NCI-H774 (cell line): ENCODE results near the gene SNCAIP.
A peak's percentile ranks its signal among the peaks of the same experiment; 100 is the strongest.
"Not testable (repeated sequence)": the region's sequence is repeated elsewhere in the genome, so short reads cannot be mapped to it uniquely, and the experiment has no call there.

Experiments used
- DNase-seq: peaks from one replicate; lab custom pipeline; 2025; lab: John Stamatoyannopoulos, UW

The SNCAIP gene

DNA sequence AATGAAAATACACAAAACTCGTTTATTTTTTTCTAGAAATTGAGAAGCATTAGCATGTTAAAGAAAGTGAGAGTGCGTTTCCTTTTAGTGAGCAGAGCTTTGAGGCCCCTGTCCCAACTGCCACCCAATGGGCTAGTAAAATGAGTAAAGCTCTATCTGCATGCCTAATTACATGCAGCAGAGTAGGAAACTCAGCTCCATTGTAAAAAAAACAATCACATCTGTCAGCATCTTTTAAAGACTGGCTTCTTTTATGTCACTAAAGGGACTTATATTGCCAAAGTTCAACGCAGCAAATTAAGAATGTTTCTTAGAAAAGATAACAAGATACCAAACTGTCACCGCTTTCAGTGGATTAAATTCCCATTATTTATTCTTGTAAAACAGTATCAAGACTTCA lies 154.0 kb downstream of the SNCAIP start:
- no peak for DNase-seq

GRCh38 chr5:122468351-122469116 lies 156.5 kb downstream of the SNCAIP start:
- DNase-seq, result no peak

GRCh38 chr5:122469384-122469919 lies 157.4 kb downstream of the SNCAIP start:
- no peak for DNase-seq

GRCh38 chr5:122470365-122470764 lies 158.3 kb downstream of the SNCAIP start:
- DNase-seq, result no peak

- no peak for DNase-seq
Observed at GRCh38 chr5:122471031-122471751, 159.2 kb downstream of the SNCAIP start.

DNA sequence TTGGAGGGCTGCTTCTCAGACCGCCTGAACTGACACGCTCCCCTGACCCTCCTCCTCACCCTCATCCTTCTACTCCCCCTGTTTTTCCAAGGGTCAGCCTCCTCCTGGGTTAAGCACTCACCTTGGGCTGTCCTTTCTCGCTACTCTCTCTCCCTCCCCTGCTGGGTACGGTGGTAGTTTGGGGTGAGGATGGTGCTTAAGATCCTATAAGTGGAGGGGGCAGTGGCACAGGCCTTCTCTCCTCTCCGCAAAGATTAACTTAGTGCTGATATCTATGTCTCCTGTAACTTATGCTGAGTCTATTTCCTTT lies 159.7 kb downstream of the SNCAIP start:
- no peak for DNase-seq

GRCh38 chr5:122473138-122473843 lies 161.3 kb downstream of the SNCAIP start:
- no peak for DNase-seq

- no peak for DNase-seq
Observed at GRCh38 chr5:122473941-122474340, 161.9 kb downstream of the SNCAIP start.

DNA sequence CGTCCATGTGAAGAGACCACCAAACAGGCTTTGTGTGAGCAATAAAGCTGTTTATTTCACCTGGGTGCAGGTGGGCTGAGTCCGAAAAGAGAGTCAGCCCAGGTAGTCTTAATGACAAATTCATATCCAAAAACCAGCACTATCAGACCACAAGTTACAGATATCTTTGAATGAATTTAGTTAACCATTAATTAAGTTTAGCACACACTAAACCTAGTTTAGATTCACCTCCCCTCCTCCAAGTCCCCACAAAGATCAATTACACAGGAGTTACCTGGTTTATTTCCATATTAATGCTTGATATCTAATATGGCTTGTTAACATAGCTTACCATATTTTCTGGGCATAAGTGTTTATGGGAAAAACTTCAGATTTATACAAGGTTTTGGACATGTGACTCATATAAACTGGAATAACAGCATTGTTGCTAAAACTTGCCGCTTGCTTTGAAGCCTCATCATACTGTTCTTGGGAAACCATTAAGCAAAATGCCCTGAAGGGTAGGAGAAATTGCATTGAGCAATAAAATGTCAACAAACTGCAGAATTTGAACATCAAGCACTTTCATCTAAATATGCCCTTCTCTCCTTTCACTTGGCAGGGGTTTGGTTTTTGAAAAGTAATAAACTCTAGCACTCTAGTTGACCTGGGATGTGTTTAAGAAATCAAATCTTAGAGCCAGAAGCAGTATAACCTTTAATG lies 166.9 kb downstream of the SNCAIP start:
- no peak for DNase-seq

DNA sequence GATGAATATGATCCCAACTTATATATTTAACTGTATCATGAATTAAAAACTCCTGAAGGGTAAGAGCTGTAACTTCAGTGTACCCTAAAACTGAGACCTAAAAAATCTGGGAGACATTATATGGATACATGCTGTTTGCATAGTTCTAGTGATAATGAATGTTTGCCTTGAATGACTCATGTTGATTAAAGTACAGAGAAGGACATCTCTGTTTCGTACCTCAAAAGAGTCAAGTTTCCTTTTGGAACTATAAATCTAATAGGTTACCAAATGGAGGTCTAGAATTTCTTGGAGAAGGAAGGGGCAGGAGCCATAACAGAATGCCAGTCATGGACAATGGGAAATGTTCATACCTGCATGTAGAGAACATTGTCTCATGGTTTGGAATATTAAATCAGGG lies 168.1 kb downstream of the SNCAIP start:
- DNase-seq, result no peak

GRCh38 chr5:122484103-122484502 lies 172.1 kb downstream of the SNCAIP start:
- DNase-seq, result no peak

GRCh38 chr5:122485226-122485625 lies 173.2 kb downstream of the SNCAIP start:
- DNase-seq, result no peak

GRCh38 chr5:122486616-122487015 lies 174.6 kb downstream of the SNCAIP start:
- DNase-seq, result not testable (repeated sequence)

DNA sequence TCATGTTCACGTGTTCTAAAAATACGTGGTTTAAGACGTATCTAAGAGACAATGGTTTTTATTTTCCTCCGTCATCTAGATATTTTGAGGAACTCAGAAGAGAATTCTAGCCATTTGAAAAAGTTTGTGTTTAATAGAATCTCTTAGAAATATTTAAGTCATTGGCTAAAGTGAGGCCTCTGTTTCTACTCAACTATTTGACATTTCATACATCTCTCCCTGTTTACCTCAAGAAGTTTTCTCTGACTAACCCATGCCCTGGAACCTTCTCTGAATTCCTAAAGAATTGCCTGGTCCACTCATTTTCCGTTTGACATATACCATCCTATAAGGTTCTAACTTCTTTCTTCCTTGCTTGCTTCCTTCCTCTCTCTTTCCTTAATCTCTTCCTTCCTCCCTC lies 178.7 kb downstream of the SNCAIP start:
- no peak for DNase-seq

DNA sequence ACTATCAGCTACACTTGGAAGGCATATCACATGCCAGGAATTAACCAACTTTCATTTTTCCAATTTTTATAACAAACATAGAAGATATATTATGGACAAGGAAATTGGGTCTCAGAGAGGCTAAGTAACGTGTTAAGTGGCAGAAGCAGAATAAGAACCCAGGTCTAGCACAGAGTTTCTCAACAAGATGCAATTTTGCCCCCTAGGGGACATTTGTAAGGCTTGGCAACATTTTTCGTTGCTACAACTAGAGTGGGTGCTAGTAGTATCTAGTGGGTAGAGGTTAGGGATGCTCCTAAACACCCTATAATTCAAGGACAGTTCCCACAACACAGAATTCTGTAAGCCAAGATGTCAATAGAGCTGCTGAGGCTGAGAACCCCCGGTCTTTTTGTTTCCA lies 180.6 kb downstream of the SNCAIP start:
- DNase-seq, result peak; percentile 9

- peak; percentile 14 for DNase-seq
Observed at GRCh38 chr5:122493091-122494021, 181.3 kb downstream of the SNCAIP start.

DNA sequence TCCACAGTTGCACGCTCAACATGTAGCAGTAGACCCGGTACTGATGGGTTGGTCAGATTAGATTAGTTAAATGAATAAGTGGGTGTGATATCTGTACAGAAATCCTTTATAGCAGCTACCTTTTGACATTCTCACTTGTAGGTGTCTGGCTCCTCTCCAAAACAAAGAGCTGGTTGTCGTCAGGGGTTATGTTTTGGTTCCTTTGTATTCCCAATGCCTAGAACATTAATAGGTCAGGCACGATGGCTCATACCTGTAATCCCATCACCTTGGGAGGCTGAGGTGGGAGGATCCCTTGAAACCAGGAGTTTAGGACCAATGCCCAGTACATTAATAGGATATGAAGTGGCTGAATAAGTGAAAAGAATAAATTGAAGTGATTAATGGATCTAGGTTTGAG lies 182.1 kb downstream of the SNCAIP start:
- peak; percentile 51 for DNase-seq

DNA sequence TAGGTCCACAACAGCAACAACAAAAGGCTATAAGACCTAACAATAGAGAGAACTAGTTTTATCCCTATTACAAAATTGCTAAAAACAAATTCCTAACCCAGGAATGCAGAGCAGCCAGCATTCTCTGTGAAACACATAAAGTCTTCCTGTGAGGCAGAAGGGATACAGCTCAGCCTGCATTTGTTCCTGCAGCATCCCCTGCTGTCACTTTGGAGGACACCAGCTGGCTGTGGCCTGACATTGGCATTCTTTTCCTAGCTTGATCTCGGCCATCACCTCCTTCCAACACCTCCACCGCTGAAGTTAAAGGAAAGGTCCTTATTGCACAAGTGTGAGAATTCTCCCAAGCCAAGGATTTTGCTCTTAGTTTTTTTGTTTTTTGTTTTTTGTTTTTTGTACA lies 186.1 kb downstream of the SNCAIP start:
- DNase-seq, result no peak

- no peak for DNase-seq
Observed at GRCh38 chr5:122499585-122499984, 187.5 kb downstream of the SNCAIP start.

GRCh38 chr5:122500245-122501088 lies 188.4 kb downstream of the SNCAIP start:
- DNase-seq, result no peak
